IMR-90 (cell line): ENCODE results near the gene CDC42EP1. TPM values are rescaled to one million over a fixed set of nuclear protein-coding genes. Genes with fewer than 3 reads are reported as not detected.

ENCODE experiments used
- ATAC-seq: fragments of 200-7000 bp; cut with Tn5 transposase; 2 replicates; pipeline ENCODE4 v1.9.1; 2020; ENCODE audit warnings: low read depth, mild to moderate bottlenecking, moderate library complexity
- BruUV-seq: library from RNA; stranded (reverse); fragments of 400-500 nt; replicated peaks from 2 replicates; lab custom pipeline; 2021; lab: Mats Ljungman, UMichigan
- CTCF ChIA-PET: fragments of 300-600 bp; formaldehyde crosslinking; extraction: SDS; loops from one replicate; lab custom pipeline; 2021; ENCODE audit warnings: antibody characterized with exemption; lab: Yijun Ruan, JAX
- POLR2A ChIA-PET: fragments of 300-600 bp; sonication (Branson Sonifier 250); formaldehyde crosslinking; loops from one replicate; lab custom pipeline; 2022; ENCODE audit warnings: antibody characterized with exemption; ENCODE audit not compliant: unreplicated experiment; lab: Charles Lee
- DNase-seq: peaks from one replicate; pipeline ENCODE4 v3.0.0; 2013
- H2AFZ ChIP-seq: replicated peaks from 2 replicates; pipeline ENCODE3; 2013; ENCODE audit warnings: low read length, mild to moderate bottlenecking; ENCODE audit not compliant: poor library complexity
- H2AK5ac ChIP-seq: 2 replicates; pipeline ENCODE4 v1.6.1; 2013; ENCODE audit warnings: low read depth, low read length, inconsistent platforms
- H2AK9ac ChIP-seq: replicated peaks from 2 replicates; pipeline ENCODE3; 2013; ENCODE audit warnings: mild to moderate bottlenecking, low read depth, low read length, moderate library complexity; ENCODE audit not compliant: poor library complexity
- H2BK120ac ChIP-seq: 2 replicates; pipeline ENCODE4 v1.6.1; 2013; ENCODE audit warnings: low read depth, low read length, inconsistent platforms
- H2BK15ac ChIP-seq: 3 replicates; pipeline ENCODE4 v1.6.1; 2013; ENCODE audit warnings: low read depth, low read length, inconsistent platforms
- H2BK20ac ChIP-seq: 2 replicates; pipeline ENCODE4 v1.6.1; 2013; ENCODE audit warnings: low read depth, mild to moderate bottlenecking, inconsistent platforms, low read length, moderate library complexity
- H2BK5ac ChIP-seq: 2 replicates; pipeline ENCODE4 v1.6.1; 2013; ENCODE audit warnings: mild to moderate bottlenecking, low read depth, low read length, inconsistent platforms; ENCODE audit not compliant: poor library complexity, severe bottlenecking
- H3K14ac ChIP-seq: replicated peaks from 2 replicates; pipeline ENCODE4 v1.6.1; 2013; ENCODE audit warnings: low read depth, low read length, inconsistent platforms
- H3K18ac ChIP-seq: 2 replicates; pipeline ENCODE4 v1.6.1; 2013; ENCODE audit warnings: low read depth, low read length, control low read depth
- H3K23ac ChIP-seq: 2 replicates; pipeline ENCODE4 v1.6.1; 2013; ENCODE audit warnings: low read depth, low read length, inconsistent platforms
- H3K27ac ChIP-seq: 2 replicates; pipeline ENCODE4 v1.5.1; 2013; ENCODE audit warnings: mild to moderate bottlenecking, control low read depth, low read length; ENCODE audit not compliant: insufficient read depth
- H3K27me3 ChIP-seq: 2 replicates; pipeline ENCODE4 v1.6.1; 2013; ENCODE audit warnings: low read length; ENCODE audit not compliant: control insufficient read depth, insufficient read depth
- H3K36me3 ChIP-seq: 2 replicates; pipeline ENCODE4 v1.6.1; 2013; ENCODE audit warnings: low read length, mixed read lengths; ENCODE audit not compliant: control insufficient read depth, insufficient read depth
- H3K4ac ChIP-seq: 2 replicates; pipeline ENCODE4 v1.6.1; 2013; ENCODE audit warnings: low read depth, low read length, inconsistent platforms
- H3K4me1 ChIP-seq: 2 replicates; pipeline ENCODE4 v1.6.1; 2013; ENCODE audit warnings: low read length, mixed read lengths; ENCODE audit not compliant: control insufficient read depth, insufficient read depth
- H3K4me2 ChIP-seq: 2 replicates; pipeline ENCODE4 v1.6.1; 2013; ENCODE audit warnings: low read depth, mild to moderate bottlenecking, control low read depth, low read length, moderate library complexity
- H3K4me3 ChIP-seq: 2 replicates; pipeline ENCODE4 v1.5.1; 2013; ENCODE audit warnings: low read depth, mild to moderate bottlenecking, control low read depth, low read length, moderate library complexity; ENCODE audit not compliant: insufficient read depth
- H3K56ac ChIP-seq: 2 replicates; pipeline ENCODE4 v1.6.1; 2013; ENCODE audit warnings: low read length, inconsistent platforms; ENCODE audit not compliant: insufficient read depth; ENCODE audit errors: extremely low read depth
- H3K79me1 ChIP-seq, 2 experiments: 2 replicates each; pipeline ENCODE4 v1.6.1; 2013; ENCODE audit warnings: low read length in 2 of 2, inconsistent platforms in 1 of 2, low read depth in 1 of 2
- H3K9ac ChIP-seq: 2 replicates; pipeline ENCODE4 v1.6.1; 2013; ENCODE audit warnings: low read depth, low read length, control low read depth
- H3K9me1 ChIP-seq: 2 replicates; pipeline ENCODE4 v1.6.1; 2013; ENCODE audit warnings: low read length, inconsistent platforms; ENCODE audit not compliant: insufficient read depth
- H3K9me3 ChIP-seq: 2 replicates; pipeline ENCODE4 v1.6.1; 2013; ENCODE audit warnings: low read length; ENCODE audit not compliant: control insufficient read depth, insufficient read depth
- H4K20me1 ChIP-seq: 2 replicates; pipeline ENCODE4 v1.6.1; 2013; ENCODE audit warnings: low read length, inconsistent platforms; ENCODE audit not compliant: insufficient read depth
- H4K5ac ChIP-seq: 2 replicates; pipeline ENCODE4 v1.6.1; 2013; ENCODE audit warnings: mild to moderate bottlenecking, low read depth, low read length, control low read depth
- H4K8ac ChIP-seq, 2 experiments: 2 replicates each; pipeline ENCODE4 v1.6.1; 2013; ENCODE audit warnings: low read depth in 2 of 2, low read length in 2 of 2, control low read depth in 1 of 2, inconsistent platforms in 1 of 2
- H4K91ac ChIP-seq: 2 replicates; pipeline ENCODE4 v1.6.1; 2013; ENCODE audit warnings: low read depth, low read length, inconsistent platforms; ENCODE audit not compliant: insufficient read depth
- BHLHE40 ChIP-seq: fragments of 150-350 bp; IDR thresholded peaks from 2 replicates; pipeline ENCODE4 v1.6.1; 2016; ENCODE audit warnings: mild to moderate bottlenecking, low read depth, low read length
- CEBPB ChIP-seq: IDR thresholded peaks from 2 replicates; pipeline ENCODE4 v1.6.1; 2012; ENCODE audit warnings: low read depth, low read length, improper control_type of control experiment
- CHD1 ChIP-seq: IDR thresholded peaks from 2 replicates; pipeline ENCODE4 v1.6.1; 2012; ENCODE audit warnings: low read depth, low read length, improper control_type of control experiment
- FOS ChIP-seq: fragments of 150-350 bp; IDR thresholded peaks from 2 replicates; pipeline ENCODE4 v1.6.1; 2016; ENCODE audit warnings: low read depth, low read length
- MAFK ChIP-seq: IDR thresholded peaks from 2 replicates; pipeline ENCODE4 v1.6.1; 2012; ENCODE audit warnings: low read depth, low read length, improper control_type of control experiment
- MAZ ChIP-seq: IDR thresholded peaks from 2 replicates; pipeline ENCODE4 v1.6.1; 2012; ENCODE audit warnings: low read depth, mild to moderate bottlenecking, low read length, improper control_type of control experiment, moderate library complexity, borderline replicate concordance
- MXI1 ChIP-seq: IDR thresholded peaks from 2 replicates; pipeline ENCODE4 v1.6.1; 2012; ENCODE audit warnings: low read depth, mild to moderate bottlenecking, low read length, moderate library complexity, borderline replicate concordance
- NFE2L2 ChIP-seq: fragments of 150-350 bp; IDR thresholded peaks from 2 replicates; pipeline ENCODE4 v1.6.1; 2016; ENCODE audit warnings: low read depth, mild to moderate bottlenecking, low read length
- POLR2A ChIP-seq: IDR thresholded peaks from 2 replicates; pipeline ENCODE4 v1.6.1; 2012; ENCODE audit warnings: mild to moderate bottlenecking, low read depth, low read length
- RAD21 ChIP-seq: IDR thresholded peaks from 2 replicates; pipeline ENCODE4 v1.6.1; 2012; ENCODE audit warnings: low read length, improper control_type of control experiment
- RCOR1 ChIP-seq: IDR thresholded peaks from 2 replicates; pipeline ENCODE4 v1.6.1; 2012; ENCODE audit warnings: mild to moderate bottlenecking, low read length, improper control_type of control experiment; ENCODE audit not compliant: insufficient replicate concordance
- RFX5 ChIP-seq: IDR thresholded peaks from 2 replicates; pipeline ENCODE4 v1.8.0; 2012; ENCODE audit warnings: low read depth, mild to moderate bottlenecking, low read length, moderate library complexity
- SMC3 ChIP-seq: fragments of 150-350 bp; IDR thresholded peaks from 2 replicates; pipeline ENCODE4 v1.6.1; 2016; ENCODE audit warnings: low read depth, mild to moderate bottlenecking, antibody characterized with exemption, low read length, moderate library complexity
- WGBS, 2 experiments: methylation state at CpG; one replicate each; pipeline versions ENCODE4 v1.1.5 to v1.1.7; 2013; ENCODE audit warnings: missing lambda C conversion rate in 2 of 2; ENCODE audit not compliant: insufficient read length in 1 of 2; ENCODE audit errors: extremely low coverage in 2 of 2; 5-methylcytosine and 5-hydroxymethylcytosine counted together
- dilution Hi-C: fragments of 300-500 bp; cut with HindIII; formaldehyde crosslinking; loops from one replicate; pipeline ENCODE4 v1.14.3; 2018; ENCODE audit warnings: low sequenced_read_pairs; ENCODE audit not compliant: unreplicated experiment
- in situ Hi-C: fragments of 300-500 bp; cut with MboI; formaldehyde crosslinking; loops from 3 replicates; pipeline ENCODE4 v1.14.3; 2019; ENCODE audit warnings: low sequenced_read_pairs, inconsistent platforms, mixed read lengths
- intact Hi-C: fragments of 100-400 bp; cut with micrococcal nuclease; formaldehyde crosslinking; loops from 2 replicates; pipeline ENCODE4 v1.10.0; 2022
- polyA plus RNA-seq, 3 experiments: library from polyadenylated mRNA; depleted of rRNA; stranded (reverse); fragments of >200 nt; gene quantifications; 2 replicates each; pipeline ENCODE4 v1.2.3, GENCODE V29; 2012; ENCODE audit warnings: low replicate concordance in 1 of 3
- total RNA-seq: library from RNA; depleted of rRNA; stranded (reverse); fragments of >200 nt; gene quantifications from 2 replicates; pipeline ENCODE4 v1.2.3, GENCODE V29; 2012
- TF ChIP-seq, protein P1 (sequence below): fragments of 150-350 bp; IDR thresholded peaks from 2 replicates; pipeline ENCODE4 v1.6.1; 2017; ENCODE audit warnings: mild to moderate bottlenecking, antibody characterized with exemption, low read length, low read depth
- TF ChIP-seq, protein P2 (sequence below): conservative IDR thresholded peaks from 2 replicates; pipeline ENCODE4 v1.5.1; 2012; ENCODE audit warnings: mild to moderate bottlenecking, low read depth, low read length, improper control_type of control experiment
- TF ChIP-seq, protein P3 (sequence below): fragments of 150-350 bp; IDR thresholded peaks from 2 replicates; pipeline ENCODE4 v1.6.1; 2016; ENCODE audit warnings: low read depth, mild to moderate bottlenecking, low read length, moderate library complexity, borderline replicate concordance

Gene CDC42EP1
- total and polyA plus RNA-seq, 2 of the 4 experiments (the other 2 are of a cell fraction): 4.7 to 47.3 TPM

DNA sequence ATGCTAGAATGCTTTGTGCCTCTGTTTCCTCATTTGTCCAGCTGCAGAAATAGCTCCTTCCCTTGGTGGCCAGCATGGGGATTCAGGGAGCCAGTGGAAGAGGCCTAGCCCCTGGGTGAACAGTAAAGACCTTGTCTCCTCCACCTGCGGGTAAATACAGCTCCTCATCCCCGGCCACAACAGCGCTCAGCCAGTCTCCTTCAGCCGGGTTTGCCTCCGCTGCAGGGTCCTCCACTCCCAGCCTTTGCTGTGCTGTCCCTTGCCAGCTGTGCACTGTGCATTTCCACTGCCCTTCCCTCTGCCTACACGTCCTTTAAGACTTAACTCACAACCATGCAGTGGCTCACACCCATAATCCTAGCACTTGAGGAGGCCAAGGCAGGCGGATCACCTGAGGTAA, 1.5 kb upstream of the CDC42EP1 start:
- H3K4me2 ChIP-seq: no peak overlapping the region
- H3K27ac ChIP-seq: no peak overlapping the region
- H4K20me1 ChIP-seq: peaks cover 28% of the 10 kb centered on the region
- no peak overlapping the region for H3K56ac ChIP-seq
- CTCF ChIA-PET: interaction anchor here (0.6 kb wide), 1 partner anchor 233 kb away, joined by 4 read pairs; no protein-coding TSS in a partner anchor
- 85% methylated on average over 5 of the region's 7 CpGs; no CpG with 5 or more reads in 1 of the 2 experiments for WGBS, 2 experiments
- in situ Hi-C loops: no loop called here
- no peak for TF ChIP-seq MXI1
- no peak for TF ChIP-seq FOS
- no peak for TF ChIP-seq RCOR1
- no peak for TF ChIP-seq SMC3
- no peak for TF ChIP-seq POLR2A
- TF ChIP-seq, protein P1, sequence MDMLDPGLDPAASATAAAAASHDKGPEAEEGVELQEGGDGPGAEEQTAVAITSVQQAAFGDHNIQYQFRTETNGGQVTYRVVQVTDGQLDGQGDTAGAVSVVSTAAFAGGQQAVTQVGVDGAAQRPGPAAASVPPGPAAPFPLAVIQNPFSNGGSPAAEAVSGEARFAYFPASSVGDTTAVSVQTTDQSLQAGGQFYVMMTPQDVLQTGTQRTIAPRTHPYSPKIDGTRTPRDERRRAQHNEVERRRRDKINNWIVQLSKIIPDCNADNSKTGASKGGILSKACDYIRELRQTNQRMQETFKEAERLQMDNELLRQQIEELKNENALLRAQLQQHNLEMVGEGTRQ: no peak
- TF ChIP-seq MAZ: no peak
- no peak for TF ChIP-seq RAD21
- TF ChIP-seq CEBPB: no peak
- no peak for TF ChIP-seq CHD1
- TF ChIP-seq NFE2L2: no peak
- TF ChIP-seq MAFK: no peak
- TF ChIP-seq, protein P2, sequence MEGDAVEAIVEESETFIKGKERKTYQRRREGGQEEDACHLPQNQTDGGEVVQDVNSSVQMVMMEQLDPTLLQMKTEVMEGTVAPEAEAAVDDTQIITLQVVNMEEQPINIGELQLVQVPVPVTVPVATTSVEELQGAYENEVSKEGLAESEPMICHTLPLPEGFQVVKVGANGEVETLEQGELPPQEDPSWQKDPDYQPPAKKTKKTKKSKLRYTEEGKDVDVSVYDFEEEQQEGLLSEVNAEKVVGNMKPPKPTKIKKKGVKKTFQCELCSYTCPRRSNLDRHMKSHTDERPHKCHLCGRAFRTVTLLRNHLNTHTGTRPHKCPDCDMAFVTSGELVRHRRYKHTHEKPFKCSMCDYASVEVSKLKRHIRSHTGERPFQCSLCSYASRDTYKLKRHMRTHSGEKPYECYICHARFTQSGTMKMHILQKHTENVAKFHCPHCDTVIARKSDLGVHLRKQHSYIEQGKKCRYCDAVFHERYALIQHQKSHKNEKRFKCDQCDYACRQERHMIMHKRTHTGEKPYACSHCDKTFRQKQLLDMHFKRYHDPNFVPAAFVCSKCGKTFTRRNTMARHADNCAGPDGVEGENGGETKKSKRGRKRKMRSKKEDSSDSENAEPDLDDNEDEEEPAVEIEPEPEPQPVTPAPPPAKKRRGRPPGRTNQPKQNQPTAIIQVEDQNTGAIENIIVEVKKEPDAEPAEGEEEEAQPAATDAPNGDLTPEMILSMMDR: no peak
- TF ChIP-seq, protein P3, sequence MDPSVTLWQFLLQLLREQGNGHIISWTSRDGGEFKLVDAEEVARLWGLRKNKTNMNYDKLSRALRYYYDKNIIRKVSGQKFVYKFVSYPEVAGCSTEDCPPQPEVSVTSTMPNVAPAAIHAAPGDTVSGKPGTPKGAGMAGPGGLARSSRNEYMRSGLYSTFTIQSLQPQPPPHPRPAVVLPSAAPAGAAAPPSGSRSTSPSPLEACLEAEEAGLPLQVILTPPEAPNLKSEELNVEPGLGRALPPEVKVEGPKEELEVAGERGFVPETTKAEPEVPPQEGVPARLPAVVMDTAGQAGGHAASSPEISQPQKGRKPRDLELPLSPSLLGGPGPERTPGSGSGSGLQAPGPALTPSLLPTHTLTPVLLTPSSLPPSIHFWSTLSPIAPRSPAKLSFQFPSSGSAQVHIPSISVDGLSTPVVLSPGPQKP: no peak
- TF ChIP-seq RFX5: no peak
- TF ChIP-seq BHLHE40: no peak
- ATAC-seq: no peak
- H3K14ac ChIP-seq: no peak overlapping the region
- no peak overlapping the region for H2AFZ ChIP-seq
- POLR2A ChIA-PET: interaction anchor here (0.5 to 1.2 kb wide), 2 partner anchors 8 to 9 kb away, joined by 3 to 6 read pairs; no protein-coding TSS in a partner anchor
- no peak overlapping the region for H2BK15ac ChIP-seq
- dilution Hi-C loops: no loop called here
- DNase-seq: no peak
- H2AK5ac ChIP-seq: 0 out of 2 replicates have a peak overlapping the region, but pooled peaks have one; percentile 24
- H2AK9ac ChIP-seq: peak overlapping the region; percentile 33
- no peak overlapping the region for H3K4me3 ChIP-seq
- H3K9me3 ChIP-seq: no peaks in the 10 kb centered on the region
- no peak overlapping the region for H4K8ac ChIP-seq
- H3K9me1 ChIP-seq: peaks cover 13% of the 10 kb centered on the region
- H2BK120ac ChIP-seq: no peak overlapping the region
- no peak overlapping the region; the same call in 1 of the 2 replicates for H2BK20ac ChIP-seq
- peaks cover 4 to 33% of the 10 kb centered on the region in 2 experiments; a peak in 2 of 4 replicates for H3K79me1 ChIP-seq
- 0 out of 2 replicates have a peak overlapping the region, but pooled peaks have one; percentile 16 for H3K23ac ChIP-seq
- no peak overlapping the region for H2BK5ac ChIP-seq
- no peak overlapping the region for H3K18ac ChIP-seq
- intact Hi-C loops: no loop called here
- H3K36me3 ChIP-seq: peaks cover 6% of the 10 kb centered on the region; the same call in 1 of the 2 replicates
- H3K4ac ChIP-seq: 0 out of 2 replicates have a peak overlapping the region, but pooled peaks have one; percentile 27
- 0 out of 2 replicates have a peak overlapping the region, but pooled peaks have one; percentile 3 for H4K91ac ChIP-seq
- H3K9ac ChIP-seq: no peak overlapping the region
- no peaks in the 10 kb centered on the region for H3K27me3 ChIP-seq
- H4K5ac ChIP-seq: no peak overlapping the region
- H3K4me1 ChIP-seq: peaks cover 22% of the 10 kb centered on the region
- no TSS peak for BruUV-seq
